GM12875 (cell line): ENCODE measurements around the gene KCNRG.

Source experiments
- H3K4me3 ChIP-seq: one replicate; pipeline ENCODE4 v1.5.1; 2011; ENCODE audit warnings: low read depth, low read length, control low read depth
- TF ChIP-seq, protein P1 (sequence below): IDR thresholded peaks from 2 replicates; pipeline ENCODE4 v1.5.1; 2011; ENCODE audit warnings: low read depth, mild to moderate bottlenecking, control low read depth, inconsistent platforms, low read length, moderate library complexity, borderline replicate concordance; ENCODE audit not compliant: insufficient read depth

The KCNRG gene

DNA sequence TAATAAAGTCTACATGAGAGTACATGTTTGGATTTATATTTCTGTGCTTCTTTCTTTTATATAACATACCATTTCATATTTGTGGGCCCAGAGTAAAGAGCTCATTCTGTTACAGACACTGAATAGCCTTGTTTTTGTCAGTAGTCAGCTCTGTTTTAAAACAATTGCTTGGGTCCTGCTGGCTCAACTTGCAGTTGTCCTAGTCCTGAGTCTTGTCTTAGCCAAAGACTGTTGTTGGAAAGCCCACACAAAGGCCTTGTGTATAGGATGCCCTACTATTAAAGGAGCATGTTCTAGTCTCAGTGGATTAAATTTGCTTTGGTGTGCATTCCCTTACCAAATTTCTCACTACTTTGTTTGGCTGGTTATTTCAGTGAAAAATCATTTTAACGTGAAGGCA, 3.8 kb upstream of the KCNRG start:
- TF ChIP-seq, protein P1, sequence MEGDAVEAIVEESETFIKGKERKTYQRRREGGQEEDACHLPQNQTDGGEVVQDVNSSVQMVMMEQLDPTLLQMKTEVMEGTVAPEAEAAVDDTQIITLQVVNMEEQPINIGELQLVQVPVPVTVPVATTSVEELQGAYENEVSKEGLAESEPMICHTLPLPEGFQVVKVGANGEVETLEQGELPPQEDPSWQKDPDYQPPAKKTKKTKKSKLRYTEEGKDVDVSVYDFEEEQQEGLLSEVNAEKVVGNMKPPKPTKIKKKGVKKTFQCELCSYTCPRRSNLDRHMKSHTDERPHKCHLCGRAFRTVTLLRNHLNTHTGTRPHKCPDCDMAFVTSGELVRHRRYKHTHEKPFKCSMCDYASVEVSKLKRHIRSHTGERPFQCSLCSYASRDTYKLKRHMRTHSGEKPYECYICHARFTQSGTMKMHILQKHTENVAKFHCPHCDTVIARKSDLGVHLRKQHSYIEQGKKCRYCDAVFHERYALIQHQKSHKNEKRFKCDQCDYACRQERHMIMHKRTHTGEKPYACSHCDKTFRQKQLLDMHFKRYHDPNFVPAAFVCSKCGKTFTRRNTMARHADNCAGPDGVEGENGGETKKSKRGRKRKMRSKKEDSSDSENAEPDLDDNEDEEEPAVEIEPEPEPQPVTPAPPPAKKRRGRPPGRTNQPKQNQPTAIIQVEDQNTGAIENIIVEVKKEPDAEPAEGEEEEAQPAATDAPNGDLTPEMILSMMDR: no peak
- no peak overlapping the region for H3K4me3 ChIP-seq

DNA sequence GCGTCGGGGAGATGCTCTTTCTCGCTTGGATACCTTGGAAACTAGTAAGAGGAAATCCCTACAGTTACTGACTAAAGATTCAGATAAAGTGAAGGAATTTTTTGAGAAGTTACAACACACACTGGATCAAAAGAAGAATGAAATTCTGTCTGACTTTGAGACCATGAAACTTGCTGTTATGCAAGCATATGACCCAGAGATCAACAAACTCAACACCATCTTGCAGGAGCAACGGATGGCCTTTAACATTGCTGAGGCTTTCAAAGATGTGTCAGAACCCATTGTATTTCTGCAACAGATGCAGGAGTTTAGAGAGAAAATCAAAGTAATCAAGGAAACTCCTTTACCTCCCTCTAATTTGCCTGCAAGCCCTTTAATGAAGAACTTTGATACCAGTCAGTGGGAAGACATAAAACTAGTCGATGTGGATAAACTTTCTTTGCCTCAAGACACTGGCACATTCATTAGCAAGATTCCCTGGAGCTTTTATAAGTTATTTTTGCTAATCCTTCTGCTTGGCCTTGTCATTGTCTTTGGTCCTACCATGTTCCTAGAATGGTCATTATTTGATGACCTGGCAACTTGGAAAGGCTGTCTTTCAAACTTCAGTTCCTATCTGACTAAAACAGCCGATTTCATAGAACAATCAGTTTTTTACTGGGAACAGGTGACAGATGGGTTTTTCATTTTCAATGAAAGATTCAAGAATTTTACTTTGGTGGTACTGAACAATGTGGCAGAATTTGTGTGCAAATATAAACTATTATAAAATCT, 2.7 kb upstream of the KCNRG start:
- TF ChIP-seq, protein P1: no peak
- no peak overlapping the region for H3K4me3 ChIP-seq

DNA sequence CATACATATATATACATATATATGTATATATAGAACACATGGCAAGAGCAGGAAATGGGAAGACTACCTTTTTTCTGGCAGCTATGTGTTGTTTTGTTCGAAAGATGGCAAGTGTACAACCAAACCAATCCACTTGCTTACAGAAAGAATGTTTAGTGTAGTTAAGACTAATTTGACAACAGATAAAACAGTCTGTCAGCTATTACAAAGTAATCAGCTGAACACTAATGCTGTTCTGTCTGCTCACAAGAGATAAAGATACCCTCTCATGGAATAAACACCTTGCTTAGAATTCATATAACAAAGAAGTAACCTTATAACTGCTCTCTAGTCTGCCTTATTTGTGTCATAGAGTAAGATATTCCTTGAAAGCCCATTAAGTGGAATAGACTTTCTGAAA, 858 bp upstream of the KCNRG start:
- TF ChIP-seq, protein P1: no peak
- H3K4me3 ChIP-seq: no peak overlapping the region

DNA sequence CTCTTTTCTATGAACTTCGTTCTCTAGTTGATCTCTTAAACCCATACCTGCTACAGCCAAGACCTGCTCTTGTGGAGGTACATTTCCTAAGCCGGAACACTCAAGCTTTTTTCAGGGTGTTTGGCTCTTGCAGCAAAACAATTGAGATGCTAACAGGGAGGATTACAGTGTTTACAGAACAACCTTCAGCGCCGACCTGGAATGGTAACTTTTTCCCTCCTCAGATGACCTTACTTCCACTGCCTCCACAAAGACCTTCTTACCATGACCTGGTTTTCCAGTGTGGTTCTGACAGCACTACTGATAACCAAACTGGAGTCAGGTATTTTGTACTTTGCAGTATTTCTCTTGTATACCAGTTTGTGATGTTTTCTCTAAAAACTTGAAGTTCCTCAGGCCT, 506 bp downstream of the KCNRG start:
- no peak overlapping the region for H3K4me3 ChIP-seq
- TF ChIP-seq, protein P1: no peak

DNA sequence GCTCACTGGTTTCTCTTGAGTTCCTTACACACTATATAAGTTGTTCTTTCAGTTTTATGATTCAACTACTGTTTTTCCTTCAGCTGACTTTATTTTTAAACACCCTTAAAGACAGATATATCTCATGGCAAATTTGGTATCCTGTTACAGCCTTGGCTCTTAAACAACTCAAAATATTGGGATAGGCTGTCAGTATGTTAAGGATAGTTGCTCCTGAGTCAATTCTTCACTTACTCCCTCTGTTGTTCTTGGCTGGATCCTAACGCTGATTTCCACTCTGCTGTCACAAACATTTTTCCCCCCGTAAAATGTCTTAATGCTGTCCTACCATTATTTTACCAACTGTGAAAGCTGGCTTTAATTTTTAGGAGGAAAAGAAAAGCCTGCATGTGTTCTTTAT, 1.2 kb downstream of the KCNRG start:
- TF ChIP-seq, protein P1: no peak
- no peak overlapping the region for H3K4me3 ChIP-seq

DNA sequence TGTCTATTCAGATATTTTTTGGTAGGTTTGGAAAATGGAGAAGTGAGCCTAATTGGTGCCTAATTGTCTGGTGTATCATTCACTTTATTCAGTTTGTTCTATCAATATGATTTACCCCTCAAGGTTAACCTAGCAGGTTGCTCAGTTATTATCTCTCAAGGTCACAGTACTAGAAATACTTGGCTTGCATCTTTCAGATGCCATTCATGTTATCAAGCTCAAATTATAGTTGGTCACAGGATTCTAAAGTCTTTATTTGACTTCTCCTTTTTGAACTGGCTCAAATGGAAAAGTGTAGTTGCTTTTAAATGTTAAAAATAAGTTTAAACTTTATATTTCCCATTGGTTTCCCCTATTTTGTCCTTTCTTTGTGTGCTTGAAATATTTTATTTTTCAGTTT, 2.6 kb downstream of the KCNRG start:
- TF ChIP-seq, protein P1: no peak
- H3K4me3 ChIP-seq: no peak overlapping the region

DNA sequence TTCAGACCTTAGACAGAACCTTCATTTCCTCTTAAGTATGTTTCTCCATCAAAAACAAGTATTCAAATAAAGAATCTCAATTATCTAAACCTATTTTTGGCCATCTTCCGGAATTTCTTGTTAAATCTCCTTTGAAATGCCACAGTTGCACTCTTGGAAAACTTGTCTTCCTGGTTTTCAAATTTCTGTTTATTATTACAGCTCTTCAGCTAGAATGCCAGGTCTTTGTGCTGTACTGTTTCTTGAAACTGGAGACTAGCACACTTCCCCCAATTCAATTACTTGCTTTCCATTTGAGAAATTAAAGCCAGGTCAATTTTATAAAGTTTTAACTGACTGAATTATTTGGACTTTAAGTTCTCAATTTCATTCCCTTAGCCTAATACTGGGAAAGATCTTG, 10.2 kb downstream of the KCNRG start:
- TF ChIP-seq, protein P1: no peak
- H3K4me3 ChIP-seq: no peak overlapping the region
